Liver (tissue), 3 donors: Measurements from ENCODE around the gene TK1.

Experiments used
- EGR1 ChIP-seq, 2 donors: IDR thresholded peaks; 2 replicates each; pipeline ENCODE4 v1.6.1; 2016 to 2018; ENCODE audit warnings: antibody characterized with exemption in 2 of 2, low read depth in 2 of 2
- HNF4A ChIP-seq, 2 donors: conservative IDR thresholded peaks; 2 replicates each; pipeline ENCODE4 v1.6.1; 2016; ENCODE audit warnings: antibody characterized with exemption in 2 of 2, mild to moderate bottlenecking in 2 of 2
- NR2F2 ChIP-seq: IDR thresholded peaks from 2 replicates; pipeline ENCODE4 v1.6.1; 2016; ENCODE audit warnings: antibody characterized with exemption
- YY1 ChIP-seq: IDR thresholded peaks from 2 replicates; pipeline ENCODE4 v1.6.1; 2016; ENCODE audit warnings: antibody characterized with exemption, mild to moderate bottlenecking
- TF ChIP-seq, protein P1 (sequence below): fragments of 150-350 bp; IDR thresholded peaks from 2 replicates; pipeline ENCODE4 v1.5.1; 2017; ENCODE audit warnings: improper control_type of control experiment, low read depth, low read length; ENCODE audit not compliant: missing input control
- TF ChIP-seq, protein P2 (sequence below): IDR thresholded peaks from 2 replicates; pipeline ENCODE4 v1.6.1; 2016; ENCODE audit warnings: antibody characterized with exemption
- donor health status: healthy.
- donor health status: healthy.

DNA sequence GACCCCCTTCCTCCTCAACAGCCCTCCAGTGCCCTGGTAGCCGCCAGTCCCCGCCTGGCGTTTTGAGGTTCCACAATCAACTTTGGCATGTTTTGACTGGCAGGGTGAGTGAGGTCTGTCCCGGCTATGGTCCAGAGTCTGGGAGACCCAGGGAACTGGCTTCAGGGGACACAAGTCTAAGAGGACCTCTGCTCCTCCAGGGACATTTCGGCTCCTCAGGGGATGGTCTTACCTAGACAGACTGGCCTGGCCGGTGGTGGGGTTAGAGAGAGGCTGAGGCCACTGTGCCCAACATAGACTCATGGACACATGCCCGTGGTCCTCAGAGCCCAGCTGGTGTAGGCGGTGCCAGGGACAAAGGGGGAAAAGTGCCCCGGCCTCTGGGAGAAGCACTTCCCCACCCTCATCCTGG is 54.1 kb downstream of the TK1 start:
- TF ChIP-seq, protein P1, sequence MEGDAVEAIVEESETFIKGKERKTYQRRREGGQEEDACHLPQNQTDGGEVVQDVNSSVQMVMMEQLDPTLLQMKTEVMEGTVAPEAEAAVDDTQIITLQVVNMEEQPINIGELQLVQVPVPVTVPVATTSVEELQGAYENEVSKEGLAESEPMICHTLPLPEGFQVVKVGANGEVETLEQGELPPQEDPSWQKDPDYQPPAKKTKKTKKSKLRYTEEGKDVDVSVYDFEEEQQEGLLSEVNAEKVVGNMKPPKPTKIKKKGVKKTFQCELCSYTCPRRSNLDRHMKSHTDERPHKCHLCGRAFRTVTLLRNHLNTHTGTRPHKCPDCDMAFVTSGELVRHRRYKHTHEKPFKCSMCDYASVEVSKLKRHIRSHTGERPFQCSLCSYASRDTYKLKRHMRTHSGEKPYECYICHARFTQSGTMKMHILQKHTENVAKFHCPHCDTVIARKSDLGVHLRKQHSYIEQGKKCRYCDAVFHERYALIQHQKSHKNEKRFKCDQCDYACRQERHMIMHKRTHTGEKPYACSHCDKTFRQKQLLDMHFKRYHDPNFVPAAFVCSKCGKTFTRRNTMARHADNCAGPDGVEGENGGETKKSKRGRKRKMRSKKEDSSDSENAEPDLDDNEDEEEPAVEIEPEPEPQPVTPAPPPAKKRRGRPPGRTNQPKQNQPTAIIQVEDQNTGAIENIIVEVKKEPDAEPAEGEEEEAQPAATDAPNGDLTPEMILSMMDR: no peak
- TF ChIP-seq YY1 (no peak), NR2F2 (no peak), HNF4A (conservative IDR thresholded peaks at IDR 0.05) (no peak), EGR1 (IDR thresholded peaks at IDR 0.05; ENCODE audit: low read depth in 2 of 2) (no peak)
- TF ChIP-seq, protein P2, sequence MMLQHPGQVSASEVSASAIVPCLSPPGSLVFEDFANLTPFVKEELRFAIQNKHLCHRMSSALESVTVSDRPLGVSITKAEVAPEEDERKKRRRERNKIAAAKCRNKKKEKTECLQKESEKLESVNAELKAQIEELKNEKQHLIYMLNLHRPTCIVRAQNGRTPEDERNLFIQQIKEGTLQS: no peak
